ENCODE data around the gene BHLHE41. TPM values are rescaled to one million over a fixed set of nuclear protein-coding genes. Genes with fewer than 3 reads are reported as not detected.
A peak's percentile ranks its signal among the peaks of the same experiment; 100 is the strongest.

BHLHE41 gene
- total and polyA plus RNA-seq, 9 of the 15 experiments (the other 6 are each of a cell fraction or from before 2014, with no cell fraction given) = not detected

DNA sequence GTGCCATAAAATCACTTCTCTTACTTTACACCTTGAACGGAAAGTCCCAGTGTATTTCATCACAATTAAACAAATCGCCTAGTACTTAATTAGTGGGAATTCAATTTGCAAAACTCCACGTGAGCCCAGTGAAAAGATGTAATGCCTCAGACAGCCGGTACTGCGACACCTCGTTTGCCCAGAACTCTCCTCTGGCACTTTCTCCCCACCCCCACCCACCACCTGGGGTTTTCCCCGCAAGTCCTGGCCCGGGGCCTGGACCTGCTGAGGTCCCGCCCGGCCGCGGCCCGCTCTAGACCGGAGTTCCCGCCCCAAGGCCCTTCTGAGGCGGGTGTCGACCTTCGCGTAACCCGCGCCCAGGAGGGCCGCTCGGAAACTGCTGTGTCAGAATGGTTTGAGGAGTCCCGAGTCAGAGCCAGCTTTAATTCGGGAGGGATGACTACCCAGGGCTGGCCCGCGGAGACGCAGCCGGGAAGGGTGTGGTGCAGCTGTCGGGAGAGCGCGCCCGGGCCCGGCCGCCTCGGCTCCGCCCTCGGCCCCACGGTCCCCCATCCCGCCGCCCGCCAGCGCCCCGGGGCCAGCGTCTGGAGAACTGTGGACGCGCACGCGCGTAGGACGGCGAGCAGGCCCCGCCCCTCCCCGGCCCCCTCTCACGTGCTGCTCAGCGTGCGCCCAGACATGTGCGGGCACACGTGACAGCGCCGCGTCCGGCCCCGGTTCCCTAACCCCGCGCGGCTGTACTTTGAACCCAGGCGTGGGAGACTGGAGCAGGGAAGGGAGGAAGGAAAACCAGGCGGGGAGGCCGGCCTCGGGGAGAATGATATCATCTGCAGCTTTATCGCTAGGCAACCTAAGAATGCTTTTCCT lies 10.8 kb downstream of the BHLHE41 start (continued):
- TF ChIP-seq, protein P1, sequence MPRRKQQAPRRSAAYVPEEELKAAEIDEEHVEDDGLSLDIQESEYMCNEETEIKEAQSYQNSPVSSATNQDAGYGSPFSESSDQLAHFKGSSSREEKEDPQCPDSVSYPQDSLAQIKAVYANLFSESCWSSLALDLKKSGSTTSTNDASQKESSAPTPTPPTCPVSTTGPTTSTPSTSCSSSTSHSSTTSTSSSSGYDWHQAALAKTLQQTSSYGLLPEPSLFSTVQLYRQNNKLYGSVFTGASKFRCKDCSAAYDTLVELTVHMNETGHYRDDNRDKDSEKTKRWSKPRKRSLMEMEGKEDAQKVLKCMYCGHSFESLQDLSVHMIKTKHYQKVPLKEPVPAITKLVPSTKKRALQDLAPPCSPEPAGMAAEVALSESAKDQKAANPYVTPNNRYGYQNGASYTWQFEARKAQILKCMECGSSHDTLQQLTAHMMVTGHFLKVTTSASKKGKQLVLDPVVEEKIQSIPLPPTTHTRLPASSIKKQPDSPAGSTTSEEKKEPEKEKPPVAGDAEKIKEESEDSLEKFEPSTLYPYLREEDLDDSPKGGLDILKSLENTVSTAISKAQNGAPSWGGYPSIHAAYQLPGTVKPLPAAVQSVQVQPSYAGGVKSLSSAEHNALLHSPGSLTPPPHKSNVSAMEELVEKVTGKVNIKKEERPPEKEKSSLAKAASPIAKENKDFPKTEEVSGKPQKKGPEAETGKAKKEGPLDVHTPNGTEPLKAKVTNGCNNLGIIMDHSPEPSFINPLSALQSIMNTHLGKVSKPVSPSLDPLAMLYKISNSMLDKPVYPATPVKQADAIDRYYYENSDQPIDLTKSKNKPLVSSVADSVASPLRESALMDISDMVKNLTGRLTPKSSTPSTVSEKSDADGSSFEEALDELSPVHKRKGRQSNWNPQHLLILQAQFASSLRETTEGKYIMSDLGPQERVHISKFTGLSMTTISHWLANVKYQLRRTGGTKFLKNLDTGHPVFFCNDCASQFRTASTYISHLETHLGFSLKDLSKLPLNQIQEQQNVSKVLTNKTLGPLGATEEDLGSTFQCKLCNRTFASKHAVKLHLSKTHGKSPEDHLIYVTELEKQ (CRISPR knock-in tag; IDR thresholded peaks at IDR 0.05) = no peak
- no peak for TF ChIP-seq CHD4 (IDR thresholded peaks at IDR 0.05; ENCODE audit: insufficient read depth, insufficient replicate concordance, low read depth, low read length, poor library complexity, severe bottlenecking)
- no peak for TF ChIP-seq NFIC (IDR thresholded peaks at IDR 0.05)
- TF ChIP-seq MAFK (IDR thresholded peaks at IDR 0.05; ENCODE audit: low read length) = peak; percentile 56; the same call in 1 of the 2 replicates
- no peak for TF ChIP-seq KHSRP (IDR thresholded peaks at IDR 0.05)
- TF ChIP-seq SRSF9 (IDR thresholded peaks at IDR 0.05; ENCODE audit: borderline replicate concordance, low read depth, low read length) = no peak
- TF ChIP-seq ZNF134 (CRISPR knock-in tag; conservative IDR thresholded peaks at IDR 0.05) = no peak
- TF ChIP-seq TEAD4 (IDR thresholded peaks at IDR 0.05; ENCODE audit: low read length) = peak; percentile 10; the same call in 1 of the 2 replicates
- peak; percentile 86; the same call in 1 of the 2 replicates for TF ChIP-seq TEAD4 (CRISPR knock-in tag; IDR thresholded peaks at IDR 0.05; ENCODE audit: borderline replicate concordance)
- TF ChIP-seq, protein P2, sequence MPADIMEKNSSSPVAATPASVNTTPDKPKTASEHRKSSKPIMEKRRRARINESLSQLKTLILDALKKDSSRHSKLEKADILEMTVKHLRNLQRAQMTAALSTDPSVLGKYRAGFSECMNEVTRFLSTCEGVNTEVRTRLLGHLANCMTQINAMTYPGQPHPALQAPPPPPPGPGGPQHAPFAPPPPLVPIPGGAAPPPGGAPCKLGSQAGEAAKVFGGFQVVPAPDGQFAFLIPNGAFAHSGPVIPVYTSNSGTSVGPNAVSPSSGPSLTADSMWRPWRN (IDR thresholded peaks at IDR 0.05; ENCODE audit: low read depth) = no peak
- TF ChIP-seq, protein P3, sequence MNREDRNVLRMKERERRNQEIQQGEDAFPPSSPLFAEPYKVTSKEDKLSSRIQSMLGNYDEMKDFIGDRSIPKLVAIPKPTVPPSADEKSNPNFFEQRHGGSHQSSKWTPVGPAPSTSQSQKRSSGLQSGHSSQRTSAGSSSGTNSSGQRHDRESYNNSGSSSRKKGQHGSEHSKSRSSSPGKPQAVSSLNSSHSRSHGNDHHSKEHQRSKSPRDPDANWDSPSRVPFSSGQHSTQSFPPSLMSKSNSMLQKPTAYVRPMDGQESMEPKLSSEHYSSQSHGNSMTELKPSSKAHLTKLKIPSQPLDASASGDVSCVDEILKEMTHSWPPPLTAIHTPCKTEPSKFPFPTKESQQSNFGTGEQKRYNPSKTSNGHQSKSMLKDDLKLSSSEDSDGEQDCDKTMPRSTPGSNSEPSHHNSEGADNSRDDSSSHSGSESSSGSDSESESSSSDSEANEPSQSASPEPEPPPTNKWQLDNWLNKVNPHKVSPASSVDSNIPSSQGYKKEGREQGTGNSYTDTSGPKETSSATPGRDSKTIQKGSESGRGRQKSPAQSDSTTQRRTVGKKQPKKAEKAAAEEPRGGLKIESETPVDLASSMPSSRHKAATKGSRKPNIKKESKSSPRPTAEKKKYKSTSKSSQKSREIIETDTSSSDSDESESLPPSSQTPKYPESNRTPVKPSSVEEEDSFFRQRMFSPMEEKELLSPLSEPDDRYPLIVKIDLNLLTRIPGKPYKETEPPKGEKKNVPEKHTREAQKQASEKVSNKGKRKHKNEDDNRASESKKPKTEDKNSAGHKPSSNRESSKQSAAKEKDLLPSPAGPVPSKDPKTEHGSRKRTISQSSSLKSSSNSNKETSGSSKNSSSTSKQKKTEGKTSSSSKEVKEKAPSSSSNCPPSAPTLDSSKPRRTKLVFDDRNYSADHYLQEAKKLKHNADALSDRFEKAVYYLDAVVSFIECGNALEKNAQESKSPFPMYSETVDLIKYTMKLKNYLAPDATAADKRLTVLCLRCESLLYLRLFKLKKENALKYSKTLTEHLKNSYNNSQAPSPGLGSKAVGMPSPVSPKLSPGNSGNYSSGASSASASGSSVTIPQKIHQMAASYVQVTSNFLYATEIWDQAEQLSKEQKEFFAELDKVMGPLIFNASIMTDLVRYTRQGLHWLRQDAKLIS (CRISPR knock-in tag; IDR thresholded peaks at IDR 0.05) = no peak
- TF ChIP-seq ZNF140 (CRISPR knock-in tag; IDR thresholded peaks at IDR 0.05) = no peak
- no peak for TF ChIP-seq HDAC8 (tag; IDR thresholded peaks at IDR 0.05)
- peak; percentile 54; the same call in 1 of the 2 replicates for TF ChIP-seq CBX1 (IDR thresholded peaks at IDR 0.05; ENCODE audit: low read depth)
- TF ChIP-seq, protein P4, sequence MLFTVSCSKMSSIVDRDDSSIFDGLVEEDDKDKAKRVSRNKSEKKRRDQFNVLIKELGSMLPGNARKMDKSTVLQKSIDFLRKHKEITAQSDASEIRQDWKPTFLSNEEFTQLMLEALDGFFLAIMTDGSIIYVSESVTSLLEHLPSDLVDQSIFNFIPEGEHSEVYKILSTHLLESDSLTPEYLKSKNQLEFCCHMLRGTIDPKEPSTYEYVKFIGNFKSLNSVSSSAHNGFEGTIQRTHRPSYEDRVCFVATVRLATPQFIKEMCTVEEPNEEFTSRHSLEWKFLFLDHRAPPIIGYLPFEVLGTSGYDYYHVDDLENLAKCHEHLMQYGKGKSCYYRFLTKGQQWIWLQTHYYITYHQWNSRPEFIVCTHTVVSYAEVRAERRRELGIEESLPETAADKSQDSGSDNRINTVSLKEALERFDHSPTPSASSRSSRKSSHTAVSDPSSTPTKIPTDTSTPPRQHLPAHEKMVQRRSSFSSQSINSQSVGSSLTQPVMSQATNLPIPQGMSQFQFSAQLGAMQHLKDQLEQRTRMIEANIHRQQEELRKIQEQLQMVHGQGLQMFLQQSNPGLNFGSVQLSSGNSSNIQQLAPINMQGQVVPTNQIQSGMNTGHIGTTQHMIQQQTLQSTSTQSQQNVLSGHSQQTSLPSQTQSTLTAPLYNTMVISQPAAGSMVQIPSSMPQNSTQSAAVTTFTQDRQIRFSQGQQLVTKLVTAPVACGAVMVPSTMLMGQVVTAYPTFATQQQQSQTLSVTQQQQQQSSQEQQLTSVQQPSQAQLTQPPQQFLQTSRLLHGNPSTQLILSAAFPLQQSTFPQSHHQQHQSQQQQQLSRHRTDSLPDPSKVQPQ (CRISPR knock-in tag; IDR thresholded peaks at IDR 0.05; ENCODE audit: borderline replicate concordance) = peak; percentile 100
- no peak for TF ChIP-seq ADNP (tag; IDR thresholded peaks at IDR 0.05)
- TF ChIP-seq ZNF12 (CRISPR knock-in tag; IDR thresholded peaks at IDR 0.05) = no peak

Data from K562 (cell line).